CD4-positive, alpha-beta T cell treated with Interleukin-12 subunit alpha and Interleukin-12 subunit beta, for 1 hour (primary cell): ENCODE data around the gene NLK.
"Not testable (repeated sequence)": the region's sequence is repeated elsewhere in the genome, so short reads cannot be mapped to it uniquely, and the experiment has no call there.

Experiments used
- DNase-seq: peaks from one replicate; pipeline ENCODE4 v3.0.0-alpha.2; 2020

Gene NLK

DNA sequence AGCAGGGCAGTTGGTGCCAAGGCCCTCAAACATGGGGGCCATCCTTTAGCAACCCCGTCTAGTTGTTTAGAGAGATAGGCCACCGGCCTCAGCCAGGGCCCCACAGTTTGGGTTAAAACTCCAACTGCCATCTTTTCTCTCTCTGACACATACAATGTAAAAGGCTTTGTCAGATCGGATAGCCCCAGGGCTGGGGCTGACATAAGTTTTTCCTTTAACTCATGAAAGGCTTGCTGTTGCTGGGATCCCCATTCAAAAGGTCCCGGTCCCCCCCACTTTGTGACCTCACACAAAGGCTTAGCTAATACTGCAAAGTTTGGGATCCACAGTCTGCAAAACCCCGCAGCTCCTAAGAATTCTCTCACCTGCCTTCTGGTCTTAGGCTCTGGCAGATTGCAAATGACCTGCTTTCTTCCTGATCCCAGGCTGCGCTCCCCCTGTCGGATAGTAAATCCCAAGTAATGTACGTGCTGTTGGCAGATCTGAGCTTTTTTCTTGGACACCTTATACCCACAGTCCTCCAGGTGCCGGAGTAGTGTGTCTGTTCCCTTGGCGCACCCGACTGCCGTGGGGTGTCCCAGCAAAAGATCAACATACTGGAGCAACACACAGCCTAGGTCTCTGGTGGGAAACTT, 192.7 kb downstream of the NLK start:
- DNase-seq = not testable (repeated sequence)

DNA sequence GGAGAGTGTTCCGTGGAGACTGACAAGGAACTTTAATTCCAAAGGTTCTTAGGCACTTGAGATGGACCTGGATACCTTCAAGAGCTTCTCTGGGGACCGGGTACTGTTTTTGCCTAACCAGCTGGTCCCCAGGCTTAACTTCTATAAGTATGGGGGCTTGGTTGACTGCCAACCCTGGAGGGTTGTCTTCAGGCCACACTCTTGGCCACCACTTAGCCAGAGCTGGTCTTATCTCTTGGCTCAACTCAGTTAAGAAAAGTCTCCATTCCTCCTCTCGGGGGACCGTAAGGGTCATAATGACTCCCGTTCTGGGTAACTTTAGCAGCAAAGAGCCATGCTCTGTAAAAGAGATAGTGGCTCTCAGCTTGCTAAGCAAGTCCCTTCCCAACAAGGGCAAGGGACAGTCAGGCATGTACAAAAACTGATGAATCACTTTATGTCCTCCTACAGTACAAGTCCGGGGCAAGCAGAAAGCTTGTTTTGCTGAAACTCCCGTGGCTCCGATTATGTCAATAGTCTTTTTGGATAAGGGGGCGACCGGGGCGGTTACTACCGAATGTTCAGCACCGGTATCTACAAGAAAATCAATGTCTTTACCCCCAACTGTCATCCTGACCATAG, 193.7 kb downstream of the NLK start:
- DNase-seq = not testable (repeated sequence)

DNA sequence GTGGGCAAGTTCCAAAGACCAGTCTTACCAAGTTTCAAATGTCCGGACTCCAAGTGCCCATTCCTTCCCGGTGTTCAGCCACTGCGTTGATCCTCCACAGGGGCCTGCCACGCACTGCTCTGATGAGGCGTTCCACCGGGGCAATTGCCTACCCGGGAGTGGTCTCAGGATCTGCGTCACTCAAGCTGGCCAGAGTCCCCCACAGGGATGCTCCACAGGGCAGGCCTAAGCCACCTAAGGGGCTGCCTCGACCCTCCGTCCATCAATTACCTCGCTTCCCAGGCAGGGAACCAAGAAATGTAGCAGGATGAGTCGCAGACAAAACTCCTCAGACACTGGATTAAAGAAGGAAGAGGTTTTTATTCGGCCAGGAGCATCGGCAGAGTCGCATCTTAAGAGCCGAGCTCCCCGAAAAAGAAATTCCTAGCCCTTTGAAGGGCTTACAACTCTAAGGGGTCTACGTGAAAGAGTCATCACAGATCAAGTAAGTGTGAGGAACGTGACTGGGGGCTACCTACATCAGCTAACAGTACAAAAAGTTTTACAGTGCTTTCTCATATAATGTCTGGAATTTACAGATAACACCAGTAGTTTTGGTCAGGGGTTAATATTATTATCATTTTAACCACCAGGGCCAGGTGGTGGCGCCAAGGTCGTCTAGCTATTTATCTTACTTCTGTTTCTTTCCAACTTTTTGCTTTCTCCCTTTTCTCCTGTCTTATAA, 196.2 kb downstream of the NLK start:
- DNase-seq = not testable (repeated sequence)

DNA sequence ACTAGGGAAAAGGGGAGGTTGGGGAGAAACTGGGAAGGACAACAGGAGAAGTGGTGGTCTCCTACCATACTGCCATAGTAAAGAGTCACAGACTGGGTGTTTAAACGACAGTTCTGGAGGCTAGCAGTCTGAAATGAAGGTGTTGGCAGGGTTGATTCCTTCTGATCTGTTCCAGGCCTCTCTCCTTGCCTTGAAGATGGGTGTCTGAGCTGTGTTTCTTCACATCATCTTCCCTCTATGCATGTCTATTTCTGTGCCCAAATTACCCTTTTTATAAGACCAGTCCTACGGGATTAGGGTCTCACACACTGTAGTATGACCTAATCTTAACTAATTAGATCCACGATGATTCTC, 196.8 kb downstream of the NLK start:
- no peak for DNase-seq

DNA sequence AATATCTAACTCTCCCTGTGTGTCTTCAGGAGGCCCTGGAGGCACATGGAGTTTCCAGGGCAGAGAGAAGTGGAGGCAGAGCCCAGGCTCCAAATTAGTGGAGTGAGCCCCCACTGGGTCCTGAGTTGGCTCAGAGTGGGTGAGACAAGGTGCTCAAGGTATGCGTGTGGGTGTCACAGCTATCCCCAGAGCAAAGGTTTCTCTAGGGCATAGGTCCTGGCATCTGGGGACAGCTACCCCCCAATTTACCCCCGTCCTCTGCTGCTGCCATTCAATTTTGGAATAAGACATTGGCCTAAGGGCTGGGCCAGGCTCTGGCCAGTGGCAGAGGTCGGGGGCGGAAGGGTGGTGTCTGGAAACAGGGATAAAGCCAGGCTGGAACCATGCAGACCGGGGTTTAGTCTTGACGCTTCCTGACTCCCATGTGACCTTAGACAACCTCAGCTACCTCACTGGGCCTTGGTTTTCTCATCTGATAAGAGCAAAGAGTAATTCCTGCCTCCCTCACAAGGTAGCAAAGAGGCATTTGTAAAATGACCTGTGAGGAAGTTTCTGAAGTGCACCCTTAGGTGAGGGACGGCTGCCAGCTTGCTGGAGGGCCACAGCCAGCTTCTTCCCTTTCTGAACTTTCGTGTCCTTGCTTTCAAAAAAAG, 198.3 kb downstream of the NLK start:
- no peak for DNase-seq

DNA sequence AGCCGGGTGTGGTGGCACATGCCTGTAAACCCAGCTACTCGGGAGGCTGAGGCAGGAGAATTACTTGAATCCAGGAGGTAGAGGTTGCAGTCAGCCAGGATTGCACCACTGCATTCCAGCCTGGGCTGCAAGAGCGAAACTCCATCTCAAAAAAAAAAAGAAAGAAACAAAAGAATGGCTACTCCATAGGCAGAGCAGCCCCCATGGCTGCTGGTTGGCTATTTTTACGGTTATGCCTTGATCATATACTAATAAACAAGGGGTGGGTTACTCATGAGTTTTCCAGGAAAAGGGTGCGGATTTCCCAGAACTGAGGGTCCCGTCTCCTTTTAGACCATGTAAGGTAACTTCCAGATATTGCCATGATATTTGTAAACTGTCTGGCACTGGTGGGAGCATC, 200.3 kb downstream of the NLK start:
- DNase-seq = no peak

DNA sequence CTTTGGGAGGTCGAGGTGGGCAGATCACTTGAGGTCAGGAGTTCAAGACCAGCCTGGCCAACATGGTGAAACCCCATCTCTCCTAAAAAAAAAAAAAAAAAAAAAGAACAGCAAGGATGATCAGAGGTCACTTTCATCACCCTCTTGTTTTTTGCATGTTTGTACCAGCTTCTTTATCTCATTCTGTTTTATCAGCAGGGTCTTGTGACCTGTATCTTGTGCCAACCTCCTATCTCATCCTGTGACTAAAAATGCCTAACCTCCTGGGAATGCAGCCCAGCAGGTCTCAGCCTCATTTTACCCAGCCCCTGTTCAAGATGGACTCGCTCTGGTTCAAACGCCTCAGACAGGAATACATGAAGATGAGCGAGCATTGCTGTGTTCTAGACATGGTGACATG, 200.8 kb downstream of the NLK start:
- not testable (repeated sequence) for DNase-seq

DNA sequence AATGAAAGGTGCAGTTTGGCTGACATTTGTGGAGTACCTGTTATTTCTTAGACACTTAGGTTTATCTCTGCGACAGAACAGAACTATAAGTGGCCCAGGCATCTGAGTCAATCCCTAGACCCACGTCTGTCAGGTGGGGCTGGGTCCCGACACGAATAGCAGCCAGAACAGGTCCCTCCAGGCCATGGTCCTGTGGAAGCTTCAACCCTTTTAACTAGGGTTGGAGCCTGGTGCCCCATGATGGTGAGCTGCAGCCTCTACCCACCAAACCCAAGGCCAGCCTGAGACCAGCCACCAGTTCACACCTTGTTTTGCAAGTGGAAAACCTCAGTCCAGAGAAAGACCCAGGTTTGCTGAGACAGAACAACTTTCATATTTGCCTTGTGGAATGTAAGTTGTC, 202.0 kb downstream of the NLK start:
- no peak for DNase-seq
